Measurements from ENCODE around the gene ANKRD66.
"Not testable (repeated sequence)": the region's sequence is repeated elsewhere in the genome, so short reads cannot be mapped to it uniquely, and the experiment has no call there.

The ANKRD66 gene

GRCh38 chr6:46741482-46741881 lies 5.3 kb upstream of the ANKRD66 start:
- DNase-seq = no peak
- no peaks in the 10 kb centered on the region for H3K79me2 ChIP-seq (ENCODE audit: insufficient read depth, low read length)
- peaks cover 2% of the 10 kb centered on the region for H3K27me3 ChIP-seq (ENCODE audit: insufficient read depth, low read length, poor library complexity)
- no peaks in the 10 kb centered on the region for H3K9me3 ChIP-seq (ENCODE audit: insufficient read depth, low read length, severe bottlenecking)
- no peak overlapping the region for H3K4me2 ChIP-seq (ENCODE audit: insufficient read depth, low read length)
- H4K20me1 ChIP-seq (ENCODE audit: insufficient read depth, low read length) = no peaks in the 10 kb centered on the region
- no peak overlapping the region for H3K9ac ChIP-seq (ENCODE audit: low read depth, low read length)
- no peak overlapping the region for H3K4me3 ChIP-seq (ENCODE audit: low read depth in 1 of 2, low read length in 2 of 2)
- no peak for ATAC-seq (ENCODE audit: insufficient read depth, low read depth)
- no peak overlapping the region for H3K27ac ChIP-seq (ENCODE audit: low read length)
- TF ChIP-seq CTCF (IDR thresholded peaks at IDR 0.05; ENCODE audit: borderline replicate concordance, extremely low read depth, low read length, poor library complexity, severe bottlenecking) (no peak), EZH2 (IDR thresholded peaks at IDR 0.05; ENCODE audit: borderline replicate concordance, low read depth, low read length, severe bottlenecking) (no peak)
- H3K36me3 ChIP-seq (ENCODE audit: insufficient read depth, low read length) = no peaks in the 10 kb centered on the region
- no peak overlapping the region for H2AFZ ChIP-seq (ENCODE audit: low read depth, low read length)
- H3K4me1 ChIP-seq (ENCODE audit: insufficient read depth, low read length) = no peaks in the 10 kb centered on the region

- H3K4me3 ChIP-seq (ENCODE audit: low read depth in 1 of 2, low read length in 2 of 2) = no peak overlapping the region
- H3K9ac ChIP-seq (ENCODE audit: low read depth, low read length) = no peak overlapping the region
- no peaks in the 10 kb centered on the region for H3K36me3 ChIP-seq (ENCODE audit: insufficient read depth, low read length)
- no peak overlapping the region for H3K4me2 ChIP-seq (ENCODE audit: insufficient read depth, low read length)
- ATAC-seq (ENCODE audit: insufficient read depth, low read depth) = no peak
- H3K4me1 ChIP-seq (ENCODE audit: insufficient read depth, low read length) = no peaks in the 10 kb centered on the region
- no peak overlapping the region for H2AFZ ChIP-seq (ENCODE audit: low read depth, low read length)
- no peaks in the 10 kb centered on the region for H3K79me2 ChIP-seq (ENCODE audit: insufficient read depth, low read length)
- no peaks in the 10 kb centered on the region for H3K9me3 ChIP-seq (ENCODE audit: insufficient read depth, low read length, severe bottlenecking)
- peaks cover 2% of the 10 kb centered on the region for H3K27me3 ChIP-seq (ENCODE audit: insufficient read depth, low read length, poor library complexity)
- H3K27ac ChIP-seq (ENCODE audit: low read length) = no peak overlapping the region
- no peaks in the 10 kb centered on the region for H4K20me1 ChIP-seq (ENCODE audit: insufficient read depth, low read length)
- TF ChIP-seq CTCF (IDR thresholded peaks at IDR 0.05; ENCODE audit: borderline replicate concordance, extremely low read depth, low read length, poor library complexity, severe bottlenecking) (no peak), EZH2 (IDR thresholded peaks at IDR 0.05; ENCODE audit: borderline replicate concordance, low read depth, low read length, severe bottlenecking) (no peak)
- DNase-seq = no peak
Measured at GRCh38 chr6:46741910-46742309, 4.8 kb upstream of the ANKRD66 start.

DNA sequence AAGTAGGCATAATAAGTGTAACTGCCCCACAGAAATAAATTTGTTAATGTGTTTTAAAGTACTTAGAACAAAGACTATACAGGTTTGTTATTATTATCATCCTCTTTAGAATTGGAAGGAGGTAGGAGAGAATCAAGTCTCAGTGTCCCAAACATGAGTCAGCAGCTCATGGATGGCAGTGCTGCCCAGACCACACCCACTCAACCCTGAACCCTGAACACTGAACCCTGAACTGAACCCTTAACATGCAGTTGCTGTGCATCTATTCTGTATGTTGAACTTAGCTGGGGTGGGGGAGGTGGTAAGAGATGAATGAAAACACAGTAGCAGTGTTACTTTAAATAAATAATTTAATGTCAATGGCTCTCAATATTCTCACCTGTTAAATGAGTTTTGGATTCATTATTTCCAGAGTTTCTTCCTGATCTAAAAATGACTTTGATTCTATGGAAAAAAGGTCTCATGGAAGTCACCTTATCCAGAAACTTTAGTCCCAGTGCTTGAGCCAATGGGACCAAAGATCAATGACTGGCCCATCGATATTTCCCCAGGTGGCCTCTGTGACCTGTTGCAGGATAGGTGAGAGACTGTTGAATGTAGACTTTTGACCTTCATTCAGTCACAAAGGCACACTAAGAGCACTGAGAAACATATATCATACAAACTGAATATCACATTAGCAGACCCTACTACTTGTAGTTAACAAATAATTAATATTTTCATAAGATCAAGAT lies 3.1 kb upstream of the ANKRD66 start:
- Histone ChIP-seq H3K4me1 (ENCODE audit: insufficient read depth, low read length) (no peaks in the 10 kb centered on the region), H3K9ac (ENCODE audit: low read depth, low read length) (no peak overlapping the region), H3K9me3 (ENCODE audit: insufficient read depth, low read length, severe bottlenecking) (no peaks in the 10 kb centered on the region), H4K20me1 (ENCODE audit: insufficient read depth, low read length) (no peaks in the 10 kb centered on the region), H2AFZ (ENCODE audit: low read depth, low read length) (no peak overlapping the region), H3K27ac (ENCODE audit: low read length) (no peak overlapping the region), H3K79me2 (ENCODE audit: insufficient read depth, low read length) (no peaks in the 10 kb centered on the region), H3K36me3 (ENCODE audit: insufficient read depth, low read length) (no peaks in the 10 kb centered on the region), H3K4me2 (ENCODE audit: insufficient read depth, low read length) (no peak overlapping the region), H3K4me3 (ENCODE audit: low read depth in 1 of 2, low read length in 2 of 2) (no peak overlapping the region), H3K27me3 (ENCODE audit: insufficient read depth, low read length, poor library complexity) (peaks cover 2% of the 10 kb centered on the region)
- ATAC-seq (ENCODE audit: insufficient read depth, low read depth) = no peak
- TF ChIP-seq CTCF (IDR thresholded peaks at IDR 0.05; ENCODE audit: borderline replicate concordance, extremely low read depth, low read length, poor library complexity, severe bottlenecking) (no peak), EZH2 (IDR thresholded peaks at IDR 0.05; ENCODE audit: borderline replicate concordance, low read depth, low read length, severe bottlenecking) (no peak)
- DNase-seq = no peak

GRCh38 chr6:46744159-46744725 lies 2.5 kb upstream of the ANKRD66 start:
- not testable (repeated sequence) for H3K9ac ChIP-seq (ENCODE audit: low read depth, low read length); H2AFZ ChIP-seq (ENCODE audit: low read depth, low read length); H3K36me3 ChIP-seq (ENCODE audit: insufficient read depth, low read length); H3K27ac ChIP-seq (ENCODE audit: low read length); H3K4me3 ChIP-seq (ENCODE audit: low read depth in 1 of 2, low read length in 2 of 2); DNase-seq; ATAC-seq (ENCODE audit: insufficient read depth, low read depth); H3K4me2 ChIP-seq (ENCODE audit: insufficient read depth, low read length); H3K4me1 ChIP-seq (ENCODE audit: insufficient read depth, low read length); H3K79me2 ChIP-seq (ENCODE audit: insufficient read depth, low read length); H3K27me3 ChIP-seq (ENCODE audit: insufficient read depth, low read length, poor library complexity); H4K20me1 ChIP-seq (ENCODE audit: insufficient read depth, low read length); H3K9me3 ChIP-seq (ENCODE audit: insufficient read depth, low read length, severe bottlenecking)
